Measurements from ENCODE around the gene DCTN1.

The DCTN1 gene

DNA sequence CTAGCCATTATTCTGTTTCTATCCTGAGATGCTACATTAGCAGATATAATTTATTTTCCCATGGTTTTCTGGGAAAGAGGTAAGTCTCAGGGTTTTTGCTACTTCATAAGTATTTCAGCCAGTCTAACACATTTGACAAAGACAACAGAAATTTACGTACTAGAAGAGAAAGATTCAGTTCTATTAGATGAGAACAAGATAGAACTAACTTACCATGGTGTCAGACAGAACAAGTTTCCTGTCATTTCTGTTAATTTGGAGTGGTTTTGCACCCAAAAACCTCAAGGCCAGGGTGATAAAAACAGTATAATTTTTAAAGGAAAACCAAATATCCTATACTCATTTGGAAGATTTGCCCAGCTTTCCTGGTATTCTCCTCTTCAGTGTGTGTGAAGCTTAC is 52.5 kb downstream of the DCTN1 start:
- no peak for DNase-seq (ENCODE audit: low read depth in 2 of 3, low spot score in 2 of 3)

DNA sequence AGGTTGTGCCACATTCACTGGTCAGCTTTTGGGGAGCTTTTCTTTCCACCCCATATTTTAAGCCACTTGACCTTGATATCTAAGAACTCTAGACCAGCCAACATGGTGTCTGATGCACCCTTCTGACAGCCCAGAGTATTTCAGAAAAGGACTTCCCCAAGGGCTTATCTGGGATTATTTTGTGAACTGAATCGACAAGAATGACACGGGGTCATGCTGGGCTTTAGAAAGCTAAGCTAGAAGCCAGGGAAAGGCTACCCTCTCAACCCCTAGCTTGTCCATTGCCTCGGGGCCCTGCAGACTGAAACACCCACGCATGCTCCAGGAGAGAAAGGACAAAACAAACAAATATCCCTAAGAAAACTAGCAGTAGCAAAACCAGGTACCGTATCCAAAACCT is 52.9 kb downstream of the DCTN1 start:
- no peak for DNase-seq (ENCODE audit: low read depth in 2 of 3, low spot score in 2 of 3)

DNA sequence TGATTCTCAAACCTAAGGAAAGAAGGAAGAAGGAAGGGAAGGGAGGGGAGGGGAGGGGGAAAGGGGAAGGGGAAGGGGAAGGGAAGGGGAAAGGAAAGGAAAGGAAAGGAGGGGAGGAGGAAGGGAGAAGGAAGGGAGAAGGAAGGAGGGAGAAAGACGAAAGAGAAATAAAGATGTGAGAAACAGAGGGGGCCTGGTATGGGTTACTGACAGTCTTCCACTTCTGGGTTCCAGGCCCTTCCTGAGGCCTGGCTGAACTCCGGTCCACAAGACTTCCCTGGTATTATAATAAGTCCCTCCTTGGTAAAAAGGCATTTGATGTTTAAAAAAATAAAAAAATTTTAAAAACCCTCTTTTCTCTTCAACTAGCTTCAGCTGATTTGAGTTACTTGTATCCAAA is 54.3 kb downstream of the DCTN1 start:
- DNase-seq (ENCODE audit: low read depth in 2 of 3, low spot score in 2 of 3), result no peak

DNA sequence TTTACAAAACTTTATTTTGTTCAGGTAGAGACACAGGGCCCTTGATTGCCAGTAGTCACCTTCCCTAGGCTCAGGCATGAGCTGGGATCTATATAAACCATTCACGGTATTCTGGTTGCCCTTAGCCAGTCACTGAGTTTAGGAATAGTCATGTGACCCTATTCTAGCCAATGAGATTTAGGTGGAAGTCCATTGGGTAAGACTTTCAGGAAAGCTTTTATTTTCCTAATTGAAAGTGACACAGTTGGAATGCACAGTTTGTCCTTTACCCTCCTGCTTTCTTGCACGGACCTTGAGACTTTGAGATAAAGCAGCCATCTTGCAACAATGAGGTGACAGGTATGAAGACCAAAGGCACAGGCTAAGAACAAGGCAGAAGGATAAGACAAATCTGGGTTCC is 58.4 kb downstream of the DCTN1 start:
- no peak for DNase-seq (ENCODE audit: low read depth in 2 of 3, low spot score in 2 of 3)

DNA sequence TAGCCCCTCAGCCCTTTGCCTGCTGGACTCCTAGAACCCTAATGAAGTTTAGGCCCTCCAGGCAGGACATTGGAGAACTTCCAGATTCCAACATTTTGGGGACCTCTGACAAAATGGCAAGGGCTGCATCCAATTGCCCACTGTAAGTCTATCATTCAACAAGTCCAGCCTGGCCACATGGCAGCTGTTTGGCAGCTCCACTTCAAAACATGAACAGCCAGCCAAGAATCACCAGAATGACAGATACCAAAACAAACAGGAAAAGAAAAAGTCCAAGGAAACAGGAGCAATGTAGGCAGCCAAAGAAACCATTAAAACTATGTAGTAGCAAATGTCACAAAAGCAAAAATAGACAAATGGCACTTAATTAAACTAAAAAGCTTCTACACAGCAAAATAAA is 62.4 kb downstream of the DCTN1 start:
- no peak for DNase-seq (ENCODE audit: low read depth in 2 of 3, low spot score in 2 of 3)

DNA sequence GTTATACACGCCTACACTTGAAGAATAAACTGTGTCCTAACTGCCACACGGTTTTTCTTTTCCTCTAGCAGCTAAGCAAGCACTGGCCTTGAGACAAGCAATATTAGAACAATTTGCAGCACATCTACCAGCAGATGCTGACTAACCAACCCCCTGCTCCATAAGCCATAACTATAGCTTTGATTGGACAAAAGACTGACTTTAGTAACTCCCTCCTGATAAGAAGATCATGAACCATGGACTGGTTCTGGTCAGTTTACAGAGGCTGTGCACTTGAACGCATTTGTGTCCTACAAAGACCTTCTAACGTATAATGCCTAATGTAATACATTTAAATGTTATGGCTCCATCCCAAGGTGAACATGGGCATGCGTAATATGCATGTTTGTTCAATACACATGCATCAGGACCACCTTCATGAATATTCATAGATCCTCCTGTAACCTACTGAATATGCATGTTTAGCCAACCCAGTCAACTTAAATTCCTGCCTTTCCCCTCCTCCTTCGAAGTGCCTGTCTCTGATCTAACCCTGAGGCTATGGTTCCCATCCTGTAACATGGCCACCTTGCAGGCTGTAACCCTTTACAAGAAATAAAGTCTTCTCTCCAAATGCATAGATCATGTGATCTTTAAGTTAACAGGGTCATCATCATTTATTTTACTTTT is 63.4 kb downstream of the DCTN1 start:
- DNase-seq (ENCODE audit: low read depth in 2 of 3, low spot score in 2 of 3), result no peak

DNA sequence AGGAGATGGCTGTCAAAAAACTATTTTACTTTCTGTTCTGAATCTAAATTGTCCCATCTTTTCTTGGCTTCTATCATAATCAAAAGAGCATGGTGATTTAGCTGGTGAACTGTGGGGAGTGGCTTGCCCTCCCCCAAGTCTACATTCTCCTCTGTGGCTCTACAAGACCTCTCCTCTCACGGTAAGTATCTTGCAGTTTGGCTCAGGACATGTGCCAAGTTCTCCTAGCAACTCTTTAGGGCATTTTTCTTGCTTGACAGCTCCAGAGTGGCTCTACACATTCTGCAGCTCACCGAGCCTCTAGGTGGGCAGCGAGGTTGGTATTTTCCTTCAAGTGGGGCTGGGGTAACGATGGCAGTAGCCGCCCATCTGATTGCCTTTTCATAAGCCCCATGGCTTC is 66.0 kb downstream of the DCTN1 start:
- DNase-seq (ENCODE audit: low read depth in 2 of 3, low spot score in 2 of 3), result no peak

DNA sequence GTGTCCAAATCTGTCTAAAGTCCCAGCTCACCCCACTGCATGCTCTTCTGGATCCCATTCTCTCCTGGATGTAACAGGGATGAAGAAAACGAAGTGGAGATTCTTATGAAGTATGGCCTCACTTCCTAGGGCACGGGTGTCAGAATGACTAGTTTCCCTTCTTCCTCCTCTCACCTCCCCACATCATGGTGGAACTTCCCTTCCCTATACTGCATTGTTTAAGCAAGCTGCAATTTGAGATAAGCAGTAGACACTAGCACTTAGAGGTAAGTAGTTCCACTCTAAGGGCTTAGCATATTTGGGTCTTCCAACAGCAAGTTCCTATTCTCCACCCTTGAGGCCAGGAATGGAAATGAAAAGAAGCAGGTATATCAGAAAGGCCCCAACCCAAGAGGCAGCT is 66.6 kb downstream of the DCTN1 start:
- DNase-seq (ENCODE audit: low read depth in 2 of 3, low spot score in 2 of 3), result no peak

DNA sequence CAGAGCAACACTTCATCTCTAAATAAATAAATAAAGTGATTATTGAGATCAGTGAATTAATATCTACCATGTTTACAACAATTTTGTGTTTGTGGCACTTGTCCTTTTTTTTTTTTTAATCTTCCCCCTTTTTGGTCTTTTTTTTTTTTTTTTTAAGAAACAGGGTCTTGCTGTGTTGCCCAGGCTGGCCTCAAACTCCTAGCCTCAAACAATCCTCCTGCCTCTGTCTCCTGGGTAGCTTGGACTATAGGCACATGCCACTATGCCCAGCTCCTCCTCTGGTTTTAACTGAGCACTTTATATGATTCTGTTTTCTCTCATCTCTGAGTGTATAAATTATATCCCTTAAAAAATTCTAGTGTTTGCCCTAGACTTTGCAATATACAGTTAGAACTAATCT is 67.2 kb downstream of the DCTN1 start:
- no peak for DNase-seq (ENCODE audit: low read depth in 2 of 3, low spot score in 2 of 3)
